ENCODE measurements around the gene HOOK1. TPM values are rescaled to one million over a fixed set of nuclear protein-coding genes. Genes with fewer than 3 reads are reported as not detected.

HOOK1 gene
- total and polyA plus RNA-seq, 2 of the 13 experiments (the other 11 are each of a cell fraction or from before 2014, with no cell fraction given): 11.3 to 24.2 TPM

- TF ChIP-seq CAMTA2 (CRISPR knock-in tag; IDR thresholded peaks at IDR 0.05; ENCODE audit: borderline replicate concordance) (no peak), PAF1 (CRISPR knock-in tag; IDR thresholded peaks at IDR 0.05) (no peak), ZFP90 (CRISPR knock-in tag; IDR thresholded peaks at IDR 0.05; ENCODE audit: borderline replicate concordance) (no peak), ZNF709 (CRISPR knock-in tag; IDR thresholded peaks at IDR 0.05) (no peak), SP2 (CRISPR knock-in tag; IDR thresholded peaks at IDR 0.05) (no peak), NCOA1 (CRISPR knock-in tag; IDR thresholded peaks at IDR 0.05) (no peak)
These were observed 88.5 kb downstream of the HOOK1 start (continued) for GRCh38 chr1:59903141-59903754.

- intact Hi-C loops (cut with micrococcal nuclease; ENCODE audit: unreplicated experiment): no loop called here
- ChIA-PET CTCF (ENCODE audit: low intra/inter-chr PET ratio, low total read pairs) (no interaction called here), POLR2A (no interaction called here)
- Histone ChIP-seq H3K27me3 (ENCODE audit: control insufficient read depth in 1 of 2, insufficient read depth in 2 of 2, low read length in 2 of 2) (no peaks in the 10 kb centered on the region), H3K9me3 (ENCODE audit: low read length) (no peaks in the 10 kb centered on the region), H3K36me3 (replicated peaks in 1 of 2; ENCODE audit: control insufficient read depth in 1 of 2, insufficient read depth in 2 of 2, low read length in 2 of 2) (peaks cover 2 to 15% of the 10 kb centered on the region in 2 experiments; a peak in 4 of 5 replicates), H3K27ac (ENCODE audit: extremely low read length, insufficient read depth, low read length) (no peak overlapping the region), H3K9ac (ENCODE audit: insufficient read depth, low read depth, low read length) (no peak overlapping the region), H3K79me2 (ENCODE audit: insufficient read depth, low read length) (no peaks in the 10 kb centered on the region), H2AFZ (ENCODE audit: low read length) (no peak overlapping the region), H3K4me3 (replicated peaks in 1 of 3; ENCODE audit: insufficient read depth in 1 of 3, low read depth in 2 of 3, low read length in 3 of 3) (no peak overlapping the region), H4K20me1 (ENCODE audit: insufficient read depth, low read length) (no peaks in the 10 kb centered on the region), H3K4me2 (ENCODE audit: low read depth, low read length) (no peak overlapping the region), H3K4me1 (ENCODE audit: insufficient read depth, low read length) (peaks cover 16% of the 10 kb centered on the region)
- DNase-seq (ENCODE audit: low spot score) (no peak), FAIRE-seq (no peak), ATAC-seq (no peak)
- in situ Hi-C loops (cut with HindIII; ENCODE audit: extremely low pct_ligation_motif_present, low pct_unique_long_range_greater_than_20kb): no loop called here
- WGBS (ENCODE audit: low lambda C conversion rate): 88% methylated on average over 2 of the region's 2 CpGs
- no TSS peak for BruUV-seq (replicated peaks)
- TF ChIP-seq ZBTB44 (CRISPR knock-in tag; IDR thresholded peaks at IDR 0.05): no peak
- no peak for TF ChIP-seq ZNF280B (CRISPR knock-in tag; IDR thresholded peaks at IDR 0.05; ENCODE audit: borderline replicate concordance)
- TF ChIP-seq, protein P1, sequence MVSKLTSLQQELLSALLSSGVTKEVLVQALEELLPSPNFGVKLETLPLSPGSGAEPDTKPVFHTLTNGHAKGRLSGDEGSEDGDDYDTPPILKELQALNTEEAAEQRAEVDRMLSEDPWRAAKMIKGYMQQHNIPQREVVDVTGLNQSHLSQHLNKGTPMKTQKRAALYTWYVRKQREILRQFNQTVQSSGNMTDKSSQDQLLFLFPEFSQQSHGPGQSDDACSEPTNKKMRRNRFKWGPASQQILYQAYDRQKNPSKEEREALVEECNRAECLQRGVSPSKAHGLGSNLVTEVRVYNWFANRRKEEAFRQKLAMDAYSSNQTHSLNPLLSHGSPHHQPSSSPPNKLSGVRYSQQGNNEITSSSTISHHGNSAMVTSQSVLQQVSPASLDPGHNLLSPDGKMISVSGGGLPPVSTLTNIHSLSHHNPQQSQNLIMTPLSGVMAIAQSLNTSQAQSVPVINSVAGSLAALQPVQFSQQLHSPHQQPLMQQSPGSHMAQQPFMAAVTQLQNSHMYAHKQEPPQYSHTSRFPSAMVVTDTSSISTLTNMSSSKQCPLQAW (CRISPR knock-in tag; IDR thresholded peaks at IDR 0.05): no peak
- no peak for TF ChIP-seq HDAC6 (IDR thresholded peaks at IDR 0.05; ENCODE audit: low read depth, low read length)
- TF ChIP-seq, protein P2, sequence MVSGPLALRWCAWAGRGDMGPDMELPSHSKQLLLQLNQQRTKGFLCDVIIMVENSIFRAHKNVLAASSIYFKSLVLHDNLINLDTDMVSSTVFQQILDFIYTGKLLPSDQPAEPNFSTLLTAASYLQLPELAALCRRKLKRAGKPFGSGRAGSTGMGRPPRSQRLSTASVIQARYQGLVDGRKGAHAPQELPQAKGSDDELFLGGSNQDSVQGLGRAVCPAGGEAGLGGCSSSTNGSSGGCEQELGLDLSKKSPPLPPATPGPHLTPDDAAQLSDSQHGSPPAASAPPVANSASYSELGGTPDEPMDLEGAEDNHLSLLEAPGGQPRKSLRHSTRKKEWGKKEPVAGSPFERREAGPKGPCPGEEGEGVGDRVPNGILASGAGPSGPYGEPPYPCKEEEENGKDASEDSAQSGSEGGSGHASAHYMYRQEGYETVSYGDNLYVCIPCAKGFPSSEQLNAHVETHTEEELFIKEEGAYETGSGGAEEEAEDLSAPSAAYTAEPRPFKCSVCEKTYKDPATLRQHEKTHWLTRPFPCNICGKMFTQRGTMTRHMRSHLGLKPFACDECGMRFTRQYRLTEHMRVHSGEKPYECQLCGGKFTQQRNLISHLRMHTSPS (CRISPR knock-in tag; IDR thresholded peaks at IDR 0.05; ENCODE audit: low read depth): no peak
- no peak for TF ChIP-seq ZNF512B (CRISPR knock-in tag; IDR thresholded peaks at IDR 0.05; ENCODE audit: borderline replicate concordance)
These were observed 92.2 kb downstream of the HOOK1 start for GRCh38 chr1:59906931-59907330.

All from HepG2 (cell line).